ENCODE results near the gene SLFN12. TPM values are rescaled to one million over a fixed set of nuclear protein-coding genes. Genes with fewer than 3 reads are reported as not detected.

The SLFN12 gene
- total RNA-seq, 1 experiment from 2014 or later = 14.5 TPM

DNA sequence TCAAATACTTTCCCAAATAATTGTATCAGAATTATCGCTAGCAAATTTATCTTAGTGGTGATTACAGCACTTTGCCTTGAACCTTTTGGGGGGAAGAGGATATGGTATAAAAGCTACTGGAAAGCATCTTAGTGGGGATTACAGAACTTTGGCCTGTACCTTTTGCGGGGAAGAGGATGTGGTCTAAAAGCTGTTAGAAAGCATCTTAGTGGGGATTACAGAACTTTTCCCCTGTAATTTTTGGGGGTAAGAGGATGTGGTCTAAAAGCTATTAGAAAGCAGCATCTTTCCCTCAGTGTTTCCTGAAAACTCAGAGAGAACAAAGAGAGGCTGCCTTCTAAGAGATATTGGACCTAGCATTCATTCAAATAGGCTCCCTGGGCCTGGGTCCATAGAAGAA is 4.1 kb downstream of the SLFN12 start:
- WGBS (ENCODE audit: extremely low coverage, insufficient read length, low lambda C conversion rate) = no CpG with 5 or more reads among the region's 2 CpGs
- no peaks in the 10 kb centered on the region for H3K9me3 ChIP-seq (ENCODE audit: control insufficient read depth, low read depth, low read length)
- TF ChIP-seq CTCF (conservative IDR thresholded peaks at IDR 0.05) = no peak

More for the DNA sequence above, 4.1 kb downstream of the SLFN12 start:
- H3K27me3 Mint-ChIP-seq (ENCODE audit: low read depth) = peaks cover 13% of the 10 kb centered on the region
- Histone ChIP-seq H2BK5ac (ENCODE audit: insufficient read length, low read length) (no peak overlapping the region), H3K23me2 (ENCODE audit: insufficient read length, low read depth, low read length, poor library complexity, severe bottlenecking) (peaks cover 18% of the 10 kb centered on the region), H2AK5ac (ENCODE audit: insufficient read length, low read length) (no peak overlapping the region), H3K18ac (ENCODE audit: insufficient read length, low read depth, low read length) (no peak overlapping the region), H4K91ac (ENCODE audit: insufficient read length, low read depth, low read length) (no peak overlapping the region), H3K23ac (ENCODE audit: insufficient read length, low read depth, low read length) (no peak overlapping the region), H3T11ph (ENCODE audit: low read length) (no peak overlapping the region), H3K79me2 (ENCODE audit: insufficient read depth, low read length) (peaks cover 9% of the 10 kb centered on the region), H3K27me3 (ENCODE audit: insufficient read depth, low read length) (no peaks in the 10 kb centered on the region), H3K14ac (ENCODE audit: insufficient read depth, low read length) (no peak overlapping the region), H4K5ac (ENCODE audit: insufficient read length, low read depth, low read length) (no peak overlapping the region), H3K4ac (ENCODE audit: low read depth, low read length) (no peak overlapping the region), H3K9ac (ENCODE audit: extremely low read depth, insufficient read length, low read length) (no peak overlapping the region), H3K56ac (ENCODE audit: insufficient read length, low read depth, low read length) (no peak overlapping the region), H2BK120ac (ENCODE audit: low read depth, low read length, poor library complexity, severe bottlenecking) (no peak overlapping the region), H2BK20ac (ENCODE audit: low read depth, low read length, poor library complexity, severe bottlenecking) (no peak overlapping the region), H3K27ac (ENCODE audit: insufficient read length, low read depth, low read length) (no peak overlapping the region), H2BK12ac (ENCODE audit: insufficient read length, low read depth, low read length) (no peak overlapping the region), H4K20me1 (ENCODE audit: control insufficient read depth, insufficient read depth, insufficient read length) (no peaks in the 10 kb centered on the region), H3K79me1 (ENCODE audit: insufficient read depth, low read depth, low read length, poor library complexity, severe bottlenecking) (peaks cover 3% of the 10 kb centered on the region), H3K4me2 (ENCODE audit: insufficient read depth, insufficient read length, low read length) (no peak overlapping the region), H2BK15ac (ENCODE audit: low read depth, low read length) (no peak overlapping the region), H2AFZ (ENCODE audit: low read length) (no peak overlapping the region), H4K8ac (replicated peaks; ENCODE audit: insufficient read length, low read depth, low read length) (no peak overlapping the region), H3K4me1 (ENCODE audit: insufficient read depth, low read length) (peaks cover 14% of the 10 kb centered on the region; the same call in 1 of the 2 replicates)
- H3K36me3 Mint-ChIP-seq (ENCODE audit: insufficient read depth in 1 of 3, low read depth in 3 of 3) = peaks cover 2 to 4% (median 2%) of the 10 kb centered on the region in 3 experiments; a peak in 4 of 7 replicates
- 0 out of 5 replicates have a peak, but pooled peaks cover 0 to 3% of the 10 kb centered on the region in 2 experiments for H3K9me3 Mint-ChIP-seq
- peaks cover 50 to 52% of the 10 kb centered on the region in 2 experiments for H3K4me1 Mint-ChIP-seq
- no peak for DNase-seq
- H3K27ac Mint-ChIP-seq = no peak overlapping the region
- no peak overlapping the region for H3K4me3 Mint-ChIP-seq

Measured in H9 (cell line).